ENCODE measurements around the gene TTC6. TPM values are rescaled to one million over a fixed set of nuclear protein-coding genes. Genes with fewer than 3 reads are reported as not detected.

The TTC6 gene
- total and polyA plus RNA-seq, 2 of the 4 experiments (the other 2 are of a cell fraction), result under 0.01 to 0.12 TPM

GRCh38 chr14:37599507-37600368, 4.3 kb downstream of the TTC6 start:
- POLR2A ChIA-PET (ENCODE audit: unreplicated experiment), result no interaction called here
- peaks cover 28% of the 10 kb centered on the region for H3K9me3 ChIP-seq (ENCODE audit: control insufficient read depth, insufficient read depth, low read length)
- H3K4me1 ChIP-seq (ENCODE audit: control insufficient read depth, insufficient read depth, low read length), result peaks cover 5% of the 10 kb centered on the region; the same call in 1 of the 2 replicates
- H3K4me2 ChIP-seq (ENCODE audit: low read depth, low read length), result peak overlapping the region; percentile 61
- H3K18ac ChIP-seq (ENCODE audit: low read depth, low read length), result no peak overlapping the region
- DNase-seq (no peak), ATAC-seq (ENCODE audit: low read depth) (no peak)
- peaks cover 92% of the 10 kb centered on the region for H3K27me3 ChIP-seq (ENCODE audit: control insufficient read depth, insufficient read depth, low read length)
- H2AK5ac ChIP-seq (ENCODE audit: low read depth, low read length), result no peak overlapping the region
- in situ Hi-C loops (cut with MboI; ENCODE audit: low sequenced_read_pairs) (no loop called here), dilution Hi-C loops (cut with HindIII; ENCODE audit: low sequenced_read_pairs, unreplicated experiment) (no loop called here), intact Hi-C loops (cut with micrococcal nuclease) (loop anchor here (5.0 kb wide), 1 partner anchor 108 kb away; no protein-coding TSS in a partner anchor)
- no peak overlapping the region for H2AFZ ChIP-seq (replicated peaks; ENCODE audit: low read length, poor library complexity)
- no peak overlapping the region for H2BK15ac ChIP-seq (ENCODE audit: low read depth, low read length)
- H2BK120ac ChIP-seq (ENCODE audit: low read depth, low read length), result no peak overlapping the region
- no peak overlapping the region for H2BK5ac ChIP-seq (ENCODE audit: low read depth, low read length, poor library complexity, severe bottlenecking)
- H4K8ac ChIP-seq (ENCODE audit: low read depth in 2 of 2, low read length in 2 of 2), result no peak overlapping the region
- H2AK9ac ChIP-seq (replicated peaks; ENCODE audit: low read depth, low read length, poor library complexity), result no peak overlapping the region
- H3K27ac ChIP-seq (ENCODE audit: insufficient read depth, low read length), result no peak overlapping the region
- H2BK20ac ChIP-seq (ENCODE audit: low read depth, low read length), result no peak overlapping the region
- H3K56ac ChIP-seq (ENCODE audit: extremely low read depth, insufficient read depth, low read length), result no peak overlapping the region
- no peak overlapping the region for H3K4me3 ChIP-seq (ENCODE audit: insufficient read depth, low read depth, low read length)
- no peaks in the 10 kb centered on the region for H3K79me1 ChIP-seq (ENCODE audit: low read depth in 1 of 2, low read length in 2 of 2)
- H3K4ac ChIP-seq (ENCODE audit: low read depth, low read length), result no peak overlapping the region
- no peak overlapping the region for H4K91ac ChIP-seq (ENCODE audit: insufficient read depth, low read depth, low read length)
- H3K23ac ChIP-seq (ENCODE audit: low read depth, low read length), result peak overlapping the region; percentile 17; the same call in 1 of the 2 replicates
- H4K20me1 ChIP-seq (ENCODE audit: insufficient read depth, low read length), result no peaks in the 10 kb centered on the region
- TF ChIP-seq USF2 (IDR thresholded peaks at IDR 0.05; ENCODE audit: low read depth, low read length), result no peak
- no peak for TF ChIP-seq CHD1 (IDR thresholded peaks at IDR 0.05; ENCODE audit: low read depth, low read length)
- TF ChIP-seq MAZ (IDR thresholded peaks at IDR 0.05; ENCODE audit: borderline replicate concordance, low read depth, low read length), result no peak
- TF ChIP-seq NFE2L2 (IDR thresholded peaks at IDR 0.05; ENCODE audit: low read depth, low read length), result no peak
- no peak for TF ChIP-seq FOS (IDR thresholded peaks at IDR 0.05; ENCODE audit: low read depth, low read length)
- no peak for TF ChIP-seq ELK1 (IDR thresholded peaks at IDR 0.05; ENCODE audit: borderline replicate concordance, low read depth, low read length)
- CTCF ChIA-PET, result interaction anchor here (0.9 kb wide), 1 partner anchor 201 kb away, joined by 3 read pairs; no protein-coding TSS in a partner anchor
- H4K5ac ChIP-seq (ENCODE audit: low read depth, low read length), result no peak overlapping the region
- BruUV-seq (replicated peaks), result no TSS peak
- 0% methylated on average over 2 of the region's 57 CpGs; no CpG with 5 or more reads in 1 of the 2 experiments for WGBS, 2 experiments (ENCODE audit: extremely low coverage in 2 of 2, insufficient read length in 1 of 2)
- no peak overlapping the region for H3K9ac ChIP-seq (ENCODE audit: low read depth, low read length)
- H3K36me3 ChIP-seq (ENCODE audit: control insufficient read depth, insufficient read depth, low read length), result no peaks in the 10 kb centered on the region
- no peak overlapping the region for H3K14ac ChIP-seq (replicated peaks; ENCODE audit: low read depth, low read length)
- 0 out of 2 replicates have a peak, but pooled peaks cover 3% of the 10 kb centered on the region for H3K9me1 ChIP-seq (ENCODE audit: insufficient read depth, low read length)

Data from IMR-90 (cell line).